ENCODE data around the gene ZNF524. TPM values are rescaled to one million over a fixed set of nuclear protein-coding genes. Genes with fewer than 3 reads are reported as not detected.
A peak's percentile ranks its signal among the peaks of the same experiment; 100 is the strongest.

The ZNF524 gene
- total RNA-seq, 1 donor from 2014 or later = 6.3 TPM

- H3K27me3 Mint-ChIP-seq (ENCODE audit: low read depth, unreplicated experiment) = no peaks in the 10 kb centered on the region
- Histone ChIP-seq H2AFZ (ENCODE audit: low read depth, low read length) (peak overlapping the region; percentile 73), H3K4me2 (ENCODE audit: low read length) (peak overlapping the region; percentile 85), H4K20me1 (ENCODE audit: insufficient read depth, low read length) (no peaks in the 10 kb centered on the region), H3K9ac (ENCODE audit: low read length) (peak overlapping the region; percentile 38), H3K27me3 (ENCODE audit: insufficient read depth, low read length) (no peaks in the 10 kb centered on the region), H3K9me3 (ENCODE audit: insufficient read depth, low read depth, low read length) (no peaks in the 10 kb centered on the region), H3K27ac (ENCODE audit: low read depth, low read length) (no peak overlapping the region), H3K4me3 (ENCODE audit: insufficient read depth, low read depth, low read length) (peak overlapping the region; percentile 50), H3K4me1 (ENCODE audit: insufficient read depth, low read length) (peaks cover 17% of the 10 kb centered on the region), H3K36me3 (ENCODE audit: insufficient read depth, low read length) (no peaks in the 10 kb centered on the region), H3K79me2 (ENCODE audit: insufficient read depth, low read length) (no peaks in the 10 kb centered on the region)
- no peak for FAIRE-seq
- H3K36me3 Mint-ChIP-seq (ENCODE audit: low read depth, unreplicated experiment) = no peaks in the 10 kb centered on the region
- no peak for TF ChIP-seq EZH2 (IDR thresholded peaks at IDR 0.05; ENCODE audit: insufficient read depth, low read length)
- TF ChIP-seq, protein P1, sequence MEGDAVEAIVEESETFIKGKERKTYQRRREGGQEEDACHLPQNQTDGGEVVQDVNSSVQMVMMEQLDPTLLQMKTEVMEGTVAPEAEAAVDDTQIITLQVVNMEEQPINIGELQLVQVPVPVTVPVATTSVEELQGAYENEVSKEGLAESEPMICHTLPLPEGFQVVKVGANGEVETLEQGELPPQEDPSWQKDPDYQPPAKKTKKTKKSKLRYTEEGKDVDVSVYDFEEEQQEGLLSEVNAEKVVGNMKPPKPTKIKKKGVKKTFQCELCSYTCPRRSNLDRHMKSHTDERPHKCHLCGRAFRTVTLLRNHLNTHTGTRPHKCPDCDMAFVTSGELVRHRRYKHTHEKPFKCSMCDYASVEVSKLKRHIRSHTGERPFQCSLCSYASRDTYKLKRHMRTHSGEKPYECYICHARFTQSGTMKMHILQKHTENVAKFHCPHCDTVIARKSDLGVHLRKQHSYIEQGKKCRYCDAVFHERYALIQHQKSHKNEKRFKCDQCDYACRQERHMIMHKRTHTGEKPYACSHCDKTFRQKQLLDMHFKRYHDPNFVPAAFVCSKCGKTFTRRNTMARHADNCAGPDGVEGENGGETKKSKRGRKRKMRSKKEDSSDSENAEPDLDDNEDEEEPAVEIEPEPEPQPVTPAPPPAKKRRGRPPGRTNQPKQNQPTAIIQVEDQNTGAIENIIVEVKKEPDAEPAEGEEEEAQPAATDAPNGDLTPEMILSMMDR (IDR thresholded peaks at IDR 0.05; ENCODE audit: insufficient read depth, low read depth, low read length) = no peak
- peaks cover 15% of the 10 kb centered on the region for H3K4me1 Mint-ChIP-seq (ENCODE audit: low read depth, unreplicated experiment)
- peak overlapping the region; percentile 85 for H3K4me3 Mint-ChIP-seq (ENCODE audit: unreplicated experiment)
- no peaks in the 10 kb centered on the region for H3K9me3 Mint-ChIP-seq (ENCODE audit: unreplicated experiment)
- peak overlapping the region; percentile 83 for H3K27ac Mint-ChIP-seq (ENCODE audit: unreplicated experiment)
- peak; percentile 72 for DNase-seq (ENCODE audit: low read depth)
Measured at GRCh38 chr19:55586976-55587668, 13.0 kb upstream of the ZNF524 start.

DNA sequence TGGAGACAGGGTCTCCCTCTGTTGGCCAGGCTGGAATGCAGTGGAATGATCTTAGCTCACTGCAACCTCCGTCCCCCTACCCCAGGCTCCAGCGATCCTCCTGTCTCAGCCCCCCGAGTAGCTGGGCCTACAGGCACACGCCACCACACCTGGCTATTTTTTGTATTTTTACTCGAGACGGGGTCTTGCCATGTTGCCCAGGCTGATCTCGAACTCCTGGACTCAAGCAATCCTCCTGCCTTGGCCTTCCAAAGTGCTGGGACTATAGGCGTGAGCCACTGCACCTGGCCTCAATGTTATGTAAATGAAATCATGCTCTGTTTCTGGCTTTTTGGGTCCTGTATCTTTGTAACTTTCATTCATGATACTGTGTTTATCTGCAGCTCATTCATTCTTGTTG, 11.3 kb upstream of the ZNF524 start:
- no peaks in the 10 kb centered on the region for H3K9me3 ChIP-seq (ENCODE audit: insufficient read depth, low read depth, low read length)
- Mint-ChIP-seq H3K4me1 (ENCODE audit: low read depth, unreplicated experiment) (peaks cover 14% of the 10 kb centered on the region), H3K27ac (ENCODE audit: unreplicated experiment) (no peak overlapping the region), H3K27me3 (ENCODE audit: low read depth, unreplicated experiment) (no peaks in the 10 kb centered on the region), H3K9me3 (ENCODE audit: unreplicated experiment) (no peaks in the 10 kb centered on the region), H3K36me3 (ENCODE audit: low read depth, unreplicated experiment) (peaks cover 3% of the 10 kb centered on the region), H3K4me3 (ENCODE audit: unreplicated experiment) (no peak overlapping the region)
- FAIRE-seq (no peak), DNase-seq (ENCODE audit: low read depth) (no peak)
- TF ChIP-seq EZH2 (IDR thresholded peaks at IDR 0.05; ENCODE audit: insufficient read depth, low read length) = no peak
- TF ChIP-seq, protein P1 (IDR thresholded peaks at IDR 0.05; ENCODE audit: insufficient read depth, low read depth, low read length) = no peak
- H4K20me1 ChIP-seq (ENCODE audit: insufficient read depth, low read length) = no peaks in the 10 kb centered on the region
- no peak overlapping the region for H2AFZ ChIP-seq (ENCODE audit: low read depth, low read length)
- no peak overlapping the region for H3K4me2 ChIP-seq (ENCODE audit: low read length)
- H3K36me3 ChIP-seq (ENCODE audit: insufficient read depth, low read length) = no peaks in the 10 kb centered on the region
- no peak overlapping the region for H3K27ac ChIP-seq (ENCODE audit: low read depth, low read length)
- no peak overlapping the region for H3K9ac ChIP-seq (ENCODE audit: low read length)
- no peaks in the 10 kb centered on the region for H3K79me2 ChIP-seq (ENCODE audit: insufficient read depth, low read length)
- H3K4me1 ChIP-seq (ENCODE audit: insufficient read depth, low read length) = peaks cover 17% of the 10 kb centered on the region
- no peaks in the 10 kb centered on the region for H3K27me3 ChIP-seq (ENCODE audit: insufficient read depth, low read length)
- no peak overlapping the region for H3K4me3 ChIP-seq (ENCODE audit: insufficient read depth, low read depth, low read length)

- FAIRE-seq (no peak), DNase-seq (ENCODE audit: low read depth) (no peak)
- Histone ChIP-seq H4K20me1 (ENCODE audit: insufficient read depth, low read length) (no peaks in the 10 kb centered on the region), H3K4me3 (ENCODE audit: insufficient read depth, low read depth, low read length) (no peak overlapping the region), H3K9me3 (ENCODE audit: insufficient read depth, low read depth, low read length) (no peaks in the 10 kb centered on the region), H3K27me3 (ENCODE audit: insufficient read depth, low read length) (no peaks in the 10 kb centered on the region), H3K36me3 (ENCODE audit: insufficient read depth, low read length) (peaks cover 6% of the 10 kb centered on the region), H3K27ac (ENCODE audit: low read depth, low read length) (no peak overlapping the region), H2AFZ (ENCODE audit: low read depth, low read length) (no peak overlapping the region), H3K79me2 (ENCODE audit: insufficient read depth, low read length) (no peaks in the 10 kb centered on the region), H3K9ac (ENCODE audit: low read length) (no peak overlapping the region), H3K4me2 (ENCODE audit: low read length) (no peak overlapping the region), H3K4me1 (ENCODE audit: insufficient read depth, low read length) (peaks cover 17% of the 10 kb centered on the region)
- Mint-ChIP-seq H3K27me3 (ENCODE audit: low read depth, unreplicated experiment) (no peaks in the 10 kb centered on the region), H3K27ac (ENCODE audit: unreplicated experiment) (no peak overlapping the region), H3K4me1 (ENCODE audit: low read depth, unreplicated experiment) (peaks cover 14% of the 10 kb centered on the region), H3K36me3 (ENCODE audit: low read depth, unreplicated experiment) (peaks cover 6% of the 10 kb centered on the region), H3K4me3 (ENCODE audit: unreplicated experiment) (no peak overlapping the region), H3K9me3 (ENCODE audit: unreplicated experiment) (no peaks in the 10 kb centered on the region)
- TF ChIP-seq, protein P1 (IDR thresholded peaks at IDR 0.05; ENCODE audit: insufficient read depth, low read depth, low read length) = no peak
- TF ChIP-seq EZH2 (IDR thresholded peaks at IDR 0.05; ENCODE audit: insufficient read depth, low read length) = no peak
Measured at GRCh38 chr19:55590109-55590508, 10.0 kb upstream of the ZNF524 start.
